GM12878 (cell line): ENCODE results near the gene NOS1. TPM values are rescaled to one million over a fixed set of nuclear protein-coding genes. Genes with fewer than 3 reads are reported as not detected.
A peak's percentile ranks its signal among the peaks of the same experiment; 100 is the strongest.

Experiments used
- ATF2 ChIP-seq: IDR thresholded peaks from 2 replicates; pipeline ENCODE4 v1.6.1; 2012; ENCODE audit warnings: low read length, inconsistent platforms
- E2F8 ChIP-seq: fragments of 450-650 bp; IDR thresholded peaks from 2 replicates; pipeline ENCODE4 v1.6.1; 2018; ENCODE audit warnings: mild to moderate bottlenecking, low read depth, moderate library complexity; ENCODE audit not compliant: partially characterized antibody
- ELK1 ChIP-seq: IDR thresholded peaks from 2 replicates; pipeline ENCODE4 v1.6.1; 2012; ENCODE audit warnings: low read depth, low read length, improper control_type of control experiment
- EZH2 ChIP-seq: IDR thresholded peaks from 2 replicates; pipeline ENCODE4 v1.6.1; 2012; ENCODE audit warnings: low read depth, mild to moderate bottlenecking, control low read depth, inconsistent platforms, low read length, borderline replicate concordance; ENCODE audit not compliant: control insufficient read depth
- GATAD2B ChIP-seq: fragments of 450-650 bp; conservative IDR thresholded peaks from 2 replicates; pipeline ENCODE4 v1.6.1; 2017; ENCODE audit warnings: low read depth, mild to moderate bottlenecking, moderate library complexity
- KDM1A ChIP-seq: fragments of 200-600 bp; sonication (generic); IDR thresholded peaks from 2 replicates; pipeline ENCODE4 v1.6.1; 2016; ENCODE audit warnings: borderline replicate concordance
- LARP7 ChIP-seq: fragments of 450-650 bp; IDR thresholded peaks from 2 replicates; pipeline ENCODE4 v1.6.1; 2017; ENCODE audit warnings: mild to moderate bottlenecking
- PAX5 ChIP-seq: IDR thresholded peaks from 2 replicates; pipeline ENCODE4 v1.6.1; 2011; ENCODE audit warnings: low read depth, low read length, borderline replicate concordance
- REST ChIP-seq: IDR thresholded peaks from 2 replicates; pipeline ENCODE4 v1.6.1; 2012; ENCODE audit warnings: mild to moderate bottlenecking, low read depth, low read length
- ZBTB40 ChIP-seq: fragments of 450-650 bp; IDR thresholded peaks from 2 replicates; pipeline ENCODE4 v1.6.1; 2016; ENCODE audit warnings: mild to moderate bottlenecking, moderate library complexity, borderline replicate concordance
- ZNF687 ChIP-seq: fragments of 450-650 bp; IDR thresholded peaks from 2 replicates; pipeline ENCODE4 v1.6.1; 2017; ENCODE audit warnings: mild to moderate bottlenecking, moderate library complexity
- polyA plus RNA-seq, 11 experiments: library from polyadenylated mRNA; depleted of rRNA in 4 of 11; unstranded in 6 of 11; stranded (reverse) in 5 of 11; fragments of >200 nt; fragmentation: Nextera tagmentation in 4 of 11; fragmentation: Illumina TruSeq in 1 of 11; extraction: Ambion mirVana in 4 of 11; extraction: Trizol in 1 of 11; gene quantifications; 1 replicate in 1 of 11; 2 replicates in 10 of 11; pipeline versions ENCODE4 v1.2.1 to v1.2.3, GENCODE V29; 2011 to 2016; ENCODE audit warnings: inconsistent platforms in 2 of 11, missing spikeins in 2 of 11, low read depth in 1 of 11
- total RNA-seq, 4 experiments: library from RNA; depleted of rRNA in 3 of 4; stranded (reverse); fragments of >200 nt in 3 of 4; fragmentation: Illumina TruSeq in 1 of 4; extraction: Trizol in 1 of 4; gene quantifications; 2 replicates each; pipeline versions ENCODE4 v1.2.1 to v1.2.3, GENCODE V29; 2013 to 2021

The NOS1 gene
- total and polyA plus RNA-seq, 10 of the 15 experiments (the other 5 are each of a cell fraction or from before 2014, with no cell fraction given): under 0.01 to 0.04 (median 0.01) TPM; not detected in 7

- no peak for TF ChIP-seq ZBTB40
- no peak for TF ChIP-seq PAX5
- peak; percentile 45; the same call in 1 of the 2 replicates for TF ChIP-seq GATAD2B
- peak; percentile 66 for TF ChIP-seq LARP7
- no peak for TF ChIP-seq E2F8
- TF ChIP-seq KDM1A: no peak
- no peak for TF ChIP-seq REST
- no peak for TF ChIP-seq ELK1
- peak; percentile 65; the same call in 1 of the 2 replicates for TF ChIP-seq ZNF687
- TF ChIP-seq EZH2: no peak
- no peak for TF ChIP-seq ATF2
These were observed 171.1 kb downstream of the NOS1 start, which contains the start of gene FBXO21 (continued) for GRCh38 chr12:117190210-117190781.
